ENCODE results near the gene DEPDC1B.

DNA sequence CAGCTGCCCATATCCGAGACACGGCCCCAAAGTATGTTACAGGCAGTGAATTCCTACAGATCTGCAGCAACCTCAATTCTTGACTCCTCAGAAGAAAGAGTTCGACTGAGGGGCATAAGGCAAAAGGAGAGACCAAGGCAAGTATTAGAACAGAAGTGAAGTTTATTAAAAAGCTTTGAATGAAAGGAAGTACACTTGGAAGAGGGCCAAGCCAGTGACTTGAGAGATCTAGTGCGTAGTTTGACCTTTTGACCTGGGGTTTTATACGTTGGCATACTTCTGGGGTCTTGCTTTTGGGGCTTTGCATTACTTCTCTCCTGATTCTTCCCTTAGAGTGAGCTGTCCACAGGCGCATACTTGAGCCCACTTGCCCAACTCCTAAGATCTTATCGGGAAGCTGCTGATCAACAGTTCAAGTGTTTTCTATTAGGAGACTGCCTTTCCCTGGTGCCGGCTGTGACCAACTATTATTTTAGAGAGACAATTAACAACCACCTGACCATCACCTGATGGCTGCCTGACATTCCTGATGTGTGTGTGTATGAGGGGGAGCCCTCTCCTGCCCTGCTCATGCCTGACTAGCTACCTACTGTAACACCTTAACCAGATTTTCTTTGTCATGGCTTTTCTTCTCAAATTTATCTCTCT, 1.5 kb upstream of the DEPDC1B start:
- TF ChIP-seq, protein P1, sequence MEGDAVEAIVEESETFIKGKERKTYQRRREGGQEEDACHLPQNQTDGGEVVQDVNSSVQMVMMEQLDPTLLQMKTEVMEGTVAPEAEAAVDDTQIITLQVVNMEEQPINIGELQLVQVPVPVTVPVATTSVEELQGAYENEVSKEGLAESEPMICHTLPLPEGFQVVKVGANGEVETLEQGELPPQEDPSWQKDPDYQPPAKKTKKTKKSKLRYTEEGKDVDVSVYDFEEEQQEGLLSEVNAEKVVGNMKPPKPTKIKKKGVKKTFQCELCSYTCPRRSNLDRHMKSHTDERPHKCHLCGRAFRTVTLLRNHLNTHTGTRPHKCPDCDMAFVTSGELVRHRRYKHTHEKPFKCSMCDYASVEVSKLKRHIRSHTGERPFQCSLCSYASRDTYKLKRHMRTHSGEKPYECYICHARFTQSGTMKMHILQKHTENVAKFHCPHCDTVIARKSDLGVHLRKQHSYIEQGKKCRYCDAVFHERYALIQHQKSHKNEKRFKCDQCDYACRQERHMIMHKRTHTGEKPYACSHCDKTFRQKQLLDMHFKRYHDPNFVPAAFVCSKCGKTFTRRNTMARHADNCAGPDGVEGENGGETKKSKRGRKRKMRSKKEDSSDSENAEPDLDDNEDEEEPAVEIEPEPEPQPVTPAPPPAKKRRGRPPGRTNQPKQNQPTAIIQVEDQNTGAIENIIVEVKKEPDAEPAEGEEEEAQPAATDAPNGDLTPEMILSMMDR (IDR thresholded peaks at IDR 0.05; ENCODE audit: borderline replicate concordance, extremely low read depth, low read length, poor library complexity, severe bottlenecking): no peak
- TF ChIP-seq EZH2 (IDR thresholded peaks at IDR 0.05; ENCODE audit: borderline replicate concordance, low read depth, low read length, severe bottlenecking): no peak

Measured in DND-41 (cell line).